Non-pigmented ciliary epithelial cell (primary cell): ENCODE results near the gene UACA.
"Not testable (repeated sequence)": the region's sequence is repeated elsewhere in the genome, so short reads cannot be mapped to it uniquely, and the experiment has no call there.

Experiments
- DNase-seq: peaks from one replicate; pipeline ENCODE4 v3.0.0-alpha.2; 2010; ENCODE audit warnings: low read depth

UACA gene

GRCh38 chr15:70625438-70625837 lies 137.9 kb downstream of the UACA start:
- DNase-seq: no peak

GRCh38 chr15:70625011-70625410 lies 138.3 kb downstream of the UACA start:
- DNase-seq: no peak

GRCh38 chr15:70618929-70619328 lies 144.4 kb downstream of the UACA start:
- DNase-seq: no peak

- DNase-seq: no peak
Observed at GRCh38 chr15:70617911-70618287, 145.5 kb downstream of the UACA start.

GRCh38 chr15:70617076-70617910 lies 146.1 kb downstream of the UACA start:
- DNase-seq: no peak

GRCh38 chr15:70616311-70616756 lies 147.0 kb downstream of the UACA start:
- DNase-seq: not testable (repeated sequence)

GRCh38 chr15:70615435-70616310 lies 147.7 kb downstream of the UACA start:
- DNase-seq: no peak

- no peak for DNase-seq
Observed at GRCh38 chr15:70614221-70614620, 149.1 kb downstream of the UACA start.

GRCh38 chr15:70613271-70613670 lies 150.1 kb downstream of the UACA start:
- no peak for DNase-seq

- no peak for DNase-seq
Observed at GRCh38 chr15:70611286-70611685, 152.1 kb downstream of the UACA start.

GRCh38 chr15:70610541-70610940 lies 152.8 kb downstream of the UACA start:
- no peak for DNase-seq

GRCh38 chr15:70609889-70610288 lies 153.5 kb downstream of the UACA start:
- no peak for DNase-seq

- DNase-seq: no peak
Observed at GRCh38 chr15:70608144-70608543, 155.2 kb downstream of the UACA start.

GRCh38 chr15:70605606-70606410 lies 157.6 kb downstream of the UACA start:
- no peak for DNase-seq

- no peak for DNase-seq
Observed at GRCh38 chr15:70604666-70605315, 158.6 kb downstream of the UACA start.
